ENCODE data around the gene DIPK1C.

DIPK1C gene

DNA sequence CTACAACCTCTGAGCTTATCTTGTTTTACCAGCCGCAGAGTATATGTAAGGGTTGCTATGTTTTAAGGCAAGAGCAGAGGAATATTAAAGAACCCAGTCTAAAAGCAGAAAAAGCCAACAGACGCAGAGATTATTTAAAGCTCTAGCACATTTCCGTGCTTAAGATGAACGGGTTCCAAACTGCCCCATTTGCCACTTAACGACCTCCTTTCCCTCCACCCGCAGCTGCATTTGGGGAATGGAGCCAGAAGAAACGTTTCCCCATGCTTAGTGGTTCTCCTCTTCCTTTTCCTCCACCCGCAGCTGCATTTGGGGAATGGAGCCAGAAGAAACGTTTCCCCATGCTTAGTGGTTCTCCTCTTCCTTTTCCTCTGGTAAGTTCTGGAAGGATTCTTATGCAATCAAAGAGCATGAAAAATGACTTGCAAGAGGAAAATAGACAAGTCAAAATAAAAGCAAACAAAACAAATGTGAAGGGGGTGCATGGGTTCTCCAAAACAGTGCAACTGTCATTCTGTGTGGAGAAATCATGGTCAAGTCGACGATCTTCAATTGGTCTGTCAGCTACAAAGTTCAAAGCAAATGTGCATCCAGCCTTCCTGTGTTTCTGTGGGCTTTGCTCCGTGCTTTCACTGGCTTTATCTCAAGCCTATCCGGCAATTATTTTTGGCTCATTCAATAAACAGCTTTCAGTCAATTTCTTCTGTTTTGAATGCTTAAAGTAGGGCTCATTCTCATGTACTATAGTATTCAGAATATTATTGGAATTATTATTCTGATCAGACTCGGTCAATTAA is 57.8 kb downstream of the DIPK1C start:
- Mint-ChIP-seq H3K27ac (ENCODE audit: low read depth) (no peak overlapping the region), H3K36me3 (ENCODE audit: insufficient read depth) (no peaks in the 10 kb centered on the region), H3K4me1 (no peaks in the 10 kb centered on the region), H3K9me3 (no peaks in the 10 kb centered on the region), H3K4me3 (no peak overlapping the region), H3K27me3 (peaks cover 50% of the 10 kb centered on the region)
- ATAC-seq (replicated peaks; ENCODE audit: extremely low read depth, poor library complexity, severe bottlenecking) (no peak), DNase-seq (ENCODE audit: low spot score in 2 of 2) (no peak)

DNA sequence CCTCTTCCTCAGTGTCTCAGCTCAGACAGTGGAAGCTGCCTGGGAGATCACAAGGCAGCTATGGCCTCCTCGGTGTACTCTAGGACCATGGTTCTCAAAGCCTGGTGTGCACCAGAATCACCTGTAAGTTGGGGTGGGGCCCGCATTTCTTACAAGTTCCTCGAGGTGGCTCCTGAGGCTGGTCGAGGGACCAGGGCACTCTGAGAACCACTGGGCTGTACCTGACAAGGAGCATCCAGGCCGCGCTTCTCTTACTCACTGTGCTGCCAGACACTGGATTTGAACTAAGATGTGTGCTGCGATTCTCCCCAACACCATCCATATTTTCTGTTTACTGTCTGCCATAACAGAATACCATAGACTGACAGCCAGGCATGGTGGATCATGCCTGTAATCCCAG is 59.5 kb downstream of the DIPK1C start:
- DNase-seq (ENCODE audit: low spot score in 2 of 2) (no peak), ATAC-seq (replicated peaks; ENCODE audit: extremely low read depth, poor library complexity, severe bottlenecking) (no peak)
- H3K27me3 Mint-ChIP-seq, result peaks cover 67% of the 10 kb centered on the region
- H3K9me3 Mint-ChIP-seq, result no peaks in the 10 kb centered on the region
- no peaks in the 10 kb centered on the region for H3K4me1 Mint-ChIP-seq
- no peaks in the 10 kb centered on the region for H3K36me3 Mint-ChIP-seq (ENCODE audit: insufficient read depth)
- H3K4me3 Mint-ChIP-seq, result no peak overlapping the region
- H3K27ac Mint-ChIP-seq (ENCODE audit: low read depth), result no peak overlapping the region

DNA sequence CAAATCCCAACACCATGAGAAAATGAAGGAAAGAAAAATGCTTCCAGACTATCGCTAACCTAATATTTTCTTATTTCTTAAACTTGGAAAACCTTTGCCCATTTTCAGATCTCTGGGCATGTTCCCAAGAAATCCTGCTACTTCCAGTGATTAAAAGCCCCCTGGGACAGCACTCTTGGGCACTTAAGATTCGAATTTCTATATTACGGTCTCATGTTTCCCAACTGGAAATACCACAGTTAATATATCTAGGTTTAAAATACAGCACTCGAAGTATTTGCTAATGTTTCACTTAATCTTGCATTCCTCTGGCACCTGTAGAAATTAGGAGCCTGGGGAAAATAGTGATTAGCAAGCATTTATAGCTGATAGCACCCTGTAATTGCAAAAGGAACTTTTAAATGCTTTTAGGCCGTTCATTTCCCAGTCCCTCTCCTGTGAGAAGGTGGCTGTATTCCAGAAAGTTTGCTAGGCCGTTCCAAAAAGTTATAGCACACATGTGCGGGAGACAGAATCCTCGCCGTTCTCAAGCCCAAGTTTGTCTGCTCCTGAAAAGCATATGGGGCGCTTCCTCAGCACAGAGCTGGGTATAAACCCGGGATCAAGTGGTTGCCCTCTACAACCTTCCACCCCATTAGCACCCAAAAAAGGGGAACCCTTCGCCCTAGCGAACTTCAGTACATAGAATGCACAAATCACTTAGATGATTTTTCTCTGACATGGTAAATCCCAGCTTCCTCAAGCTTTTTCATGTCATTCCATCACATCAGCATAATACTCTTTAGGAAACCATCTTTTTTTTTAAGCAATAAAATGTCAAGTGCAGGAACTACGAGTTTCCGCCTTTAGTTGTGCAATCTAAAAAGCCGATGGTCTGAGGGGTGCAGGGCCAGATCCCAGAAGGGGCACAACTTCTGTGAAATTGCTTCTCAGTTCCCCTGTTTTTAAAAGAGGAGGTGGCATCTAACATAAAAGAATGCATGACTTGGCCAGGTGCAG is 60.6 kb downstream of the DIPK1C start:
- H3K4me1 Mint-ChIP-seq, result no peaks in the 10 kb centered on the region
- H3K27ac Mint-ChIP-seq (ENCODE audit: low read depth), result no peak overlapping the region
- H3K27me3 Mint-ChIP-seq, result peaks cover 71% of the 10 kb centered on the region
- no peaks in the 10 kb centered on the region for H3K36me3 Mint-ChIP-seq (ENCODE audit: insufficient read depth)
- no peak for DNase-seq (ENCODE audit: low spot score in 2 of 2)
- H3K9me3 Mint-ChIP-seq, result no peaks in the 10 kb centered on the region
- no peak overlapping the region for H3K4me3 Mint-ChIP-seq
- no peak for ATAC-seq (replicated peaks; ENCODE audit: extremely low read depth, poor library complexity, severe bottlenecking)

- ATAC-seq (replicated peaks; ENCODE audit: extremely low read depth, poor library complexity, severe bottlenecking) (no peak), DNase-seq (ENCODE audit: low spot score in 2 of 2) (no peak)
- no peak overlapping the region for H3K4me3 Mint-ChIP-seq
- no peaks in the 10 kb centered on the region for H3K9me3 Mint-ChIP-seq
- no peaks in the 10 kb centered on the region for H3K36me3 Mint-ChIP-seq (ENCODE audit: insufficient read depth)
- H3K27me3 Mint-ChIP-seq, result peaks cover 71% of the 10 kb centered on the region
- H3K27ac Mint-ChIP-seq (ENCODE audit: low read depth), result no peak overlapping the region
- no peaks in the 10 kb centered on the region for H3K4me1 Mint-ChIP-seq
Observed at GRCh38 chr18:74395648-74396154, 61.4 kb downstream of the DIPK1C start.

GRCh38 chr18:74395006-74395405 is 62.1 kb downstream of the DIPK1C start:
- DNase-seq (ENCODE audit: low spot score in 2 of 2) (no peak), ATAC-seq (replicated peaks; ENCODE audit: extremely low read depth, poor library complexity, severe bottlenecking) (no peak)
- H3K4me1 Mint-ChIP-seq, result no peaks in the 10 kb centered on the region
- H3K27me3 Mint-ChIP-seq, result peaks cover 67% of the 10 kb centered on the region
- H3K4me3 Mint-ChIP-seq, result no peak overlapping the region
- H3K9me3 Mint-ChIP-seq, result no peaks in the 10 kb centered on the region
- H3K36me3 Mint-ChIP-seq (ENCODE audit: insufficient read depth), result no peaks in the 10 kb centered on the region
- H3K27ac Mint-ChIP-seq (ENCODE audit: low read depth), result no peak overlapping the region

DNA sequence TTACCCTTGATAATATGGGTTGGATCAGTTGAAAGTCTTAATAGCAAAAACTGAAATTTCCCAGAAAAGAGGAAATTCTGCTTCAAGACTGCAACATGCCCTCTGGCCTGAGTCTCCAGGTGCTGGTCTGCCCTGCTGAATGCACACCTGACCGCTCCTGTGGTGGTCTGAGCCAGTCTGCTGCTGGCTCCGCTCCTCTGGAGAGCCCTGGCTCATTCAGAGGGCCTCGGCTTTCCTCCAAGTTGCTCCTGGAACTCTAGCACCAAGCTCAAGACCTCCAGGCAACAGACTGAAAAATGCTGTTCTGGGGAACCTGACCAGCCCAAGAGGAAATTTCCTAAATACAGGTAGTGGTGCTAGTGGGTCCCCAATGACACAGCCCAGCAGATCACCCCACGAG is 64.8 kb downstream of the DIPK1C start:
- H3K27ac Mint-ChIP-seq (ENCODE audit: low read depth), result no peak overlapping the region
- no peaks in the 10 kb centered on the region for H3K4me1 Mint-ChIP-seq
- DNase-seq (ENCODE audit: low spot score in 2 of 2), result no peak
- ATAC-seq (replicated peaks; ENCODE audit: extremely low read depth, poor library complexity, severe bottlenecking), result no peak
- no peaks in the 10 kb centered on the region for H3K36me3 Mint-ChIP-seq (ENCODE audit: insufficient read depth)
- no peak overlapping the region for H3K4me3 Mint-ChIP-seq
- no peaks in the 10 kb centered on the region for H3K9me3 Mint-ChIP-seq
- H3K27me3 Mint-ChIP-seq, result peaks cover 53% of the 10 kb centered on the region

- ATAC-seq (replicated peaks; ENCODE audit: extremely low read depth, poor library complexity, severe bottlenecking) (no peak), DNase-seq (ENCODE audit: low spot score in 2 of 2) (no peak)
- Mint-ChIP-seq H3K27ac (ENCODE audit: low read depth) (no peak overlapping the region), H3K36me3 (ENCODE audit: insufficient read depth) (no peaks in the 10 kb centered on the region), H3K4me3 (no peak overlapping the region), H3K4me1 (no peaks in the 10 kb centered on the region), H3K27me3 (peaks cover 54% of the 10 kb centered on the region), H3K9me3 (no peaks in the 10 kb centered on the region)
Observed at GRCh38 chr18:74390900-74391299, 66.2 kb downstream of the DIPK1C start.

DNA sequence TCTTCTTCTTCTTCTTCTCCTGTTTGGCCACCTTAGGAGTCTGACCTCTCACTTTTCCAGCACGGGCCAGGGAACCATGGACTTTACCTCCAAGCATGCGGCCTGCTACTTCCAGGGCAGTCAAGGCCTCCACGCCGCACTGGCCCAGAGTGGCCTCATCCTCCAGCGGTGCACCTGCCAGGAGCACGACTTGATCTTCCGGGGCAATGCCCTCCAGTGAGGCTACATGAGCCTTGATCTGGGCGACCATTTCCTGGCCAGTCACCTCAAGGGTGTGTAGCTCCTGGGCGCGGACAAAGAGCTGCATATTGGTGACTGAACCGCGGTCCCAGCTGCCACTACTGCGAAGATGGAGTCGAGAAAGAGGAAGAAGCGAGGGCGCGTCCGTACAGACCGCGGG is 67.1 kb downstream of the DIPK1C start:
- DNase-seq (ENCODE audit: low spot score in 2 of 2), result no peak
- Mint-ChIP-seq H3K9me3 (no peaks in the 10 kb centered on the region), H3K27ac (ENCODE audit: low read depth) (no peak overlapping the region), H3K27me3 (peaks cover 49% of the 10 kb centered on the region), H3K36me3 (ENCODE audit: insufficient read depth) (no peaks in the 10 kb centered on the region), H3K4me1 (no peaks in the 10 kb centered on the region), H3K4me3 (no peak overlapping the region)
- ATAC-seq (replicated peaks; ENCODE audit: extremely low read depth, poor library complexity, severe bottlenecking), result no peak

GRCh38 chr18:74389171-74389927 is 67.8 kb downstream of the DIPK1C start:
- Mint-ChIP-seq H3K4me3 (no peak overlapping the region), H3K27ac (ENCODE audit: low read depth) (no peak overlapping the region), H3K27me3 (peaks cover 49% of the 10 kb centered on the region), H3K4me1 (no peaks in the 10 kb centered on the region), H3K36me3 (ENCODE audit: insufficient read depth) (no peaks in the 10 kb centered on the region), H3K9me3 (no peaks in the 10 kb centered on the region)
- no peak for DNase-seq (ENCODE audit: low spot score in 2 of 2)
- no peak for ATAC-seq (replicated peaks; ENCODE audit: extremely low read depth, poor library complexity, severe bottlenecking)

GRCh38 chr18:74388227-74388626 is 68.9 kb downstream of the DIPK1C start:
- no peak for ATAC-seq (replicated peaks; ENCODE audit: extremely low read depth, poor library complexity, severe bottlenecking)
- DNase-seq (ENCODE audit: low spot score in 2 of 2), result no peak
- Mint-ChIP-seq H3K4me1 (no peaks in the 10 kb centered on the region), H3K36me3 (ENCODE audit: insufficient read depth) (no peaks in the 10 kb centered on the region), H3K9me3 (no peaks in the 10 kb centered on the region), H3K27ac (ENCODE audit: low read depth) (no peak overlapping the region), H3K27me3 (peaks cover 38% of the 10 kb centered on the region), H3K4me3 (no peak overlapping the region)

- ATAC-seq (replicated peaks; ENCODE audit: extremely low read depth, poor library complexity, severe bottlenecking) (no peak), DNase-seq (ENCODE audit: low spot score in 2 of 2) (no peak)
- Mint-ChIP-seq H3K27me3 (peaks cover 30% of the 10 kb centered on the region), H3K4me1 (no peaks in the 10 kb centered on the region), H3K36me3 (ENCODE audit: insufficient read depth) (no peaks in the 10 kb centered on the region), H3K9me3 (no peaks in the 10 kb centered on the region), H3K27ac (ENCODE audit: low read depth) (no peak overlapping the region), H3K4me3 (no peak overlapping the region)
Observed at GRCh38 chr18:74387383-74387782, 69.7 kb downstream of the DIPK1C start.

Measured in central memory CD8-positive, alpha-beta T cell (primary cell).